M059J (cell line): ENCODE data around the gene ST8SIA2. TPM values are rescaled to one million over a fixed set of nuclear protein-coding genes. Genes with fewer than 3 reads are reported as not detected.
A peak's percentile ranks its signal among the peaks of the same experiment; 100 is the strongest.

Experiments used
- DNase-seq: peaks from one replicate; pipeline ENCODE4 v3.0.0-alpha.2; 2012; ENCODE audit warnings: low read depth
- total RNA-seq: library from RNA; depleted of rRNA; stranded (reverse); fragments of >200 nt; shearing (Covaris generic); gene quantifications from 2 replicates; pipeline ENCODE4 v1.2.3, GENCODE V29; 2014; rRNA removed

The ST8SIA2 gene, protein sequence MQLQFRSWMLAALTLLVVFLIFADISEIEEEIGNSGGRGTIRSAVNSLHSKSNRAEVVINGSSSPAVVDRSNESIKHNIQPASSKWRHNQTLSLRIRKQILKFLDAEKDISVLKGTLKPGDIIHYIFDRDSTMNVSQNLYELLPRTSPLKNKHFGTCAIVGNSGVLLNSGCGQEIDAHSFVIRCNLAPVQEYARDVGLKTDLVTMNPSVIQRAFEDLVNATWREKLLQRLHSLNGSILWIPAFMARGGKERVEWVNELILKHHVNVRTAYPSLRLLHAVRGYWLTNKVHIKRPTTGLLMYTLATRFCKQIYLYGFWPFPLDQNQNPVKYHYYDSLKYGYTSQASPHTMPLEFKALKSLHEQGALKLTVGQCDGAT
- 0.57 and 1.5 TPM in 2 replicates for total RNA-seq

DNA sequence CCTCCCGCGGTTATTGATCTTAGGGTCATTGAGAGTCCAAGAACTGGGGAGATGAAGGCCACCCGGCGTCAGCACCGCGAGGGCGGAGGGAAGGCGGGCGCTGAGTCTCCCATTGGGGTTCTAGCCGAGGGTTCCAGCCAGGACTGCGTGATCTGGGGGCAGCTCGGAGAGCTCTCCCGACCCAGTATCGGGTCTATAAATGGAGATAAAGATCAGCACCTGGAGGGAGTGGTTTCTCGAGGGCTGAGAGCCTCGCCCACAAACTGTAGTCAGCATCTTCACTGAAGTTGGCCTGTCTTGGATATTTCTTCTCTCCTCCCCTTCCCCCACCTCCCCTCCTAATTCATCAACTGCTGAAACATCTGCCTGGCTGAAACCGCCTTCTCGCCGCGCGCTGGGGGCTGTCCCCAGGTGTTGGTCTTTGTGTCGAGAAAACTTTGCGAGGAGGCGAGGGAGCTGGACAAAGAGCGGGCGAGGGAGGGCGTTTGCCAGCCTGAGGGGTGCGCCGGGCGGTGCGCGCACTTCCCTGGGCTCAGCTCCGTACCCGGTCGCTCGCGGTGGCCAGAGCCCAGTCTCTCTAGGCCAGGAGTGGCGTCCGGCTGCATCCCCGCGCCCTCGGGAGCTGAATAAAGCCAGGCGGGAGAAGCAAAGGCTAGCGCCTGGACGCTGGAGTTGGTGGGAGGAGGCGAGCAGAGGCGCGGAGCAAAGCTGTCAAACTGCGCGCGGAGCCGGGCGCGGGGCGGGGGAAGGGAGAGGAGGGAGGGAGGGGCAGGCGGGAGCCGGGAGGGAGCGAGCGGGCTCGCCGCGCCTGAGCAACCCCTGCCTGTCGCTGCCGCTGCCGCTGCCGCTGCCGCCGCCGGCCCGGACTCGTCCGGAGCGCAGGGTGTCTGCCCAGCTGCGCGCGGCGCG lies at the start of gene ST8SIA2:
Gene ST8SIA2, plus strand, starts transcription at position 811 of the 909 bp plus-strand sequence. CDS start 184 bp downstream, outside the sequence.
- peak; percentile 42 for DNase-seq

DNA sequence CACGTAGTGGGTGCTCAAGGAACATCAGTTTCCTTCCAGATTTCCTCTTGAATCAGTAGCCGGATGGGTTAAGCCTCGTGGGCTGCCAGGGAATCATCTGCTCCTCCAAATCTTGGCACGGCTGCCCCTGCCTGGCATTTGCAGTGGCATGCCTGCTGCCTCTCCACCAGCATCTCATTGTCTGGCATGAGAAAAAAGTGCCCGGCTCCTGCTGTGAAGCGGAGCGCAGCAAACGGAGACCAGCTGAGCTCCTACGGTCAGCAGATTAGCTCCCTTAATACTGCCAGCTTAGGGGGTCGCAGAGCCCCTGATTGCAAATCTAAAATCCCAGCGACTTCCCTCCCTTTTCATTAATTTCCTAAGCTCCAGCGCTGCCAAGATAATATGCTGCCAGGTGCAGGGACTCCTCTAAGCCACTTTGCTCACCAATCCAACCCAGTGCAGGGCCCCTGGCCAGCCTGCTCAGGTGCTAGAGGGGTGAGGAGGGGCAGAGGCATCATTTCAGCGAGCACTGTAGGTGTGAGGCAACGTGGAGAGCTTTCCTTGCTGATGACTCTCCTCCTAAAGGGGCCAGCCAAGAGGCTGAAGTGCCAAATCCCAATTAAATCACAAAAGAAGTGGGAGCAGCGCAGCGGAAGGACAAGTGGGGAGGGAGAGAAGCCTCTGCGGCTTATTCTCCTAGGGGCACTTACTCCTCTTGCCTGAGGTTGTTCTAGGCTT lies 49.6 kb upstream of the ST8SIA2 start:
- no peak for DNase-seq

DNA sequence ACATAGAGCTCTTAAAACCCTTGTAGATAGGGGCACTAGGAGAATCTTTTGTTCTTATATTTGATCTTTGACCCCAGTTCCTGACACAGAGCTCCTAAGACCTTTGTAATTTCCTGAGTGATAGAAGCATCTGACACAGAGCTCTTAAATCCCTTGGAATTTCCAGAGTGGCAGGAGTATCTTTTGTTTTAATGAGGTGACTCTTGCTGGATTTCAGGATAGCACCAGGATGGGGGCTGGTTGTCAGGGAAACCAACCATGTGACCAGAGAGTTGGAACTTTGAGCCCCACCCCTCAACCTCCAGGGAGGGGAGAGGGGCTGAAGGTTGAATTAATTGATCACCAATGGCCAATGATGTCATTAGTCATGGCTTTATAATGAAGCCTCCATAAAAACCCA lies 47.6 kb upstream of the ST8SIA2 start:
- no peak for DNase-seq

DNA sequence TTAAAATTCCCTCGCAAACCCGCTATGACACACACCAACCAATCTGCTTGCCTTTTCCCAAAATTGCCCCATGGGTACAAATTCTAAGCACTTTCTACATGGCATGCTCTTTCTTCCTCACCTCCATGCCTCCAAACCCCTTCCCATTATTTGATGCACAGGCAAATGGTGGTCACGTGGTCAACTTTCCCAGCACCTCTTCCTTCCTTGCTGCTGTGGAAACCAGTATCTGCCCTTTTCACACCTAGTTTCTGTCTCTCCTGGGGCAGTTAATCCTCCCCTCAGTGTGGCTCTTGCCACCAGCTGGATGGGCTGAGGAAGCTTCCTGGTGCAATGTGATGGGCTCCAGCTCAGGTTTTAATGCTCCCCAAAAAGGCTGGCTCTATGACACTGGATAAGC lies 38.4 kb upstream of the ST8SIA2 start:
- no peak for DNase-seq

DNA sequence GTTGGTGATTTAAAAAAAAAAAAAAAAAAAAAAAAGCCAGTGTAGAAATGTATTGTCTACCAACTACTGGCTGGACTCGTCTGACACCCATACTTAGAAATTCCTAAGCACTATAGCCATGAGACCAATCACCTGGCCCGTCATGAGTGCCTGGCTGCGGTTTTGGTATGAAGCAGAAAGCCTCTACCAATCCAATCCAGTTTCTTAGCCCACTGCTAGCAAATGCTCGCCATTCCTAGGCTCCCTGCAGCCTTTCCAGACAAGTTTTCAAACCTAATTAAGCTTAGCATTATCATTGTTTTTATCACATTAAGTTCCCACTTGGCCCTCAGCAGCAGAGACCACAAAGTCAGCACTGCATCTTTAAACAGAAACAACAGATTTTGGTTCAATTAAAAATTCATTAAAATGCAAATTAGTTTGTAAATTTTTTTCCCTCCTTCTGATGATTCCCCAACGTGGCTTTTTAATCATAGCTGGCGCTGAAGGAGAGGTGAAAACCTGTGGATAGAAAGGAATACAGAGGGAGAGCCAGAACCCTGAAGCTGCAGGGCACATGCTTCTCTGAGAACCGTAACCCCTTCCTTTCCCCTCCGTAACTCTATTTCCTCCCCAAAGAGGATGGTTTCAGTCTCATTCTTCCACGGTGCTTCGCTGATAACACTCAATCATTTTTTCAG lies 32.2 kb upstream of the ST8SIA2 start:
- no peak for DNase-seq

DNA sequence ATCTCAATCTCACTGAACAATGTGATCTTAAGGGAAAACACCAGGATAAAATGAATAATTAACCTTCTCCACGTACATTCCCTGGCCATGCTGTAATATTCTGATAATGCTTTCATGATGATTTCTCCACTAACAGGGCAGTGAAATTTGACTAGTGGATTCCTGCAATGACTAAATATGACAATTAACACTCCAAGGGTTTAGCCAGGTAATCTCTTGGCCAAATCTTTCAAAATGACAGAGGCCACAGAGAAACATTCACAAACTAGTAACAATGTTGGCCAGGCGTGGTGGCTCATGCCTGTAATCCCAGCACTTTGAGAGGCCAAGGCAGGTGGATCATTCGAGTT lies 31.7 kb upstream of the ST8SIA2 start:
- DNase-seq, result no peak

DNA sequence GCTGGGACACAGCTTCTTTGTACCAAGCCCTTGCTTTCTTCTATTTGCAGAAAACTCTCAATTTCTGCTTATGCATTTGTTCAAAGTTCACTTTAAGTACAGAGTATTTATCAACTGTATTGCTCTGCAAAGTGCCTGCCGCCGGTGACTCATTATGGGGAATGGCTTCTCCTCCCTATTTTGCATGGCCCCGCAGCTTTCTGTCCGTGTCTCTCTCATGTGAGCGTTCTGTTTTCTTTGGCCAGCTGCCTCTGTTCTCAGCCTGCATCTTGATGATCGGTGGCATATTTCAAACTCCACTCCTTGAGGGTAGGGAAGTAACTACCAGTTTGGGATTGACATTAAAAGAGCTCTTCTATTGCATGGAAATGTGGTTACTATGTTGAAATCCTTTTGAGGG lies 28.6 kb upstream of the ST8SIA2 start:
- DNase-seq, result peak; percentile 73

DNA sequence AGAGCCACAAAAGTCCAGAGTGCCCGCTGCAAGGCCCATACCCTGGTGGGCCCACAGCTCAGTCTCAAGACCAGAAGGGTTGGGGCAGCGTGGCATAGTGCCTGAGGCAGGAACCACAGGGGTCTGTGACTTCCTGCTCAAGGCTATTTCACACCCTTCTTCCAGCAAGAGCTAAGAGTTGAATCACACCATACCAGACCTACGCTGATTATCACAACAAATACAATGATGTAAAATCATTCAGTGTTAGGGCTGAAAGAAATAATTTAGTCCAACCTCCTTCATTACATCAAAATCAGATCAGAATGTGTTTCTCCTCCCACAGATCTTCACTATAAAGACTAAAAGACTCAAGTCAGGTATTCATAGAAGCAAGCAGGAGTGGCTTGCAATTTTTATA lies 27.8 kb upstream of the ST8SIA2 start:
- DNase-seq, result no peak

DNA sequence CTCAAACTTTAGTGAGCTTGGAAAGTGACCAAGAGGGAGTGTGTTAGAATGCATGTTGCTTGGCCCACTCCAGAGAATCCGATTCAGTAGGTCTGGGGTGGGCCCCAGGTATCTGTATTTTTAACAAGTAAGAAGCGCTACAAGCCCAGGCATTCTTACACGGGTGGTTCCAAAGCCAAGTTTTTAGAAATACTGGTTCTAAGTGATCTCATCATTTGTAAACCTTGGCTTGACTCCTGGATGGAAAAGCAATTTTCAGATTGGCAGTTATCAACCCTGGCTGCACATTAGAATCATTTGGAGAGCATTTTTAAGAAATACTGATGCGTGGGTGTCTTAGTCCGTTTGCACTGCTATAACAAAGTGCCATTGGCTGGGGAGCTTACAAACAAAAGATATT lies 27.3 kb upstream of the ST8SIA2 start:
- DNase-seq, result no peak

DNA sequence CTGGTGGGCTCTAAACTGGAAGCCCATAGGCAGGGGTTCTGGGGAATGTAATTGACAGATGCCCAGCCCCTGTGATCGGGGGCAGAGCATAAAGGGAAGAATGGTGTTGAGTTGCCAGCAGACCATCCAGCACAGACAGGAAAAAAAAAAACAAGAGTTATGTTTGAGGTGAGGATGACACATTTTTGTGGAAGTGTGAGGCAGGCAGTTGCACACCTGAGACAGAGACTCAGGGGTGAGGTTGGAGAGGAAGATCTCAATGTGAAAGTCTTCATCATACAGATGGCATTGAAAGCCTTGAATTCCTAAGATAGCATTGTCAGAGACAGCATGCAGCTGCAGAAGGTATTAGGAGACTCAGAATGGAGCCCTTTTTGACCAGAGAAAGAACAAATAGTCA lies 18.6 kb upstream of the ST8SIA2 start:
- DNase-seq, result no peak

DNA sequence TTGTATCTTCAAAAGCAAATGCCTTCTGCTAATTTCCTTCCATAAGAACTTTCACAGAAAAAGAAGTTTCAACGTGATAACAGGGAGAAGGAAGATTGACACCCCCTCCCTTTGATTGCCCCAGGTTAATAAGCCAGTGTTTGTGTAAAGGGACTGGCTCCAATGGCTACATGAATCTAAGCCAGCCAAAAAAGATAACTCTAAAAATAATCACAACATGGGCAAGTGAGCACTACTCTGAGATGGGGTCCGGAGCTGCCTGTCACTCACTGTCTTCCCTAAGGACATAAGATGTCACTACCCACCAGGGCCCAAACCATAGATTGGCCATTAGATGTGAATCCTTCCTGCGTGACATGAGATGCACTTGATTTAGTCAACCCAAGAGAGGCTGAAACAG lies 17.6 kb upstream of the ST8SIA2 start:
- no peak for DNase-seq

DNA sequence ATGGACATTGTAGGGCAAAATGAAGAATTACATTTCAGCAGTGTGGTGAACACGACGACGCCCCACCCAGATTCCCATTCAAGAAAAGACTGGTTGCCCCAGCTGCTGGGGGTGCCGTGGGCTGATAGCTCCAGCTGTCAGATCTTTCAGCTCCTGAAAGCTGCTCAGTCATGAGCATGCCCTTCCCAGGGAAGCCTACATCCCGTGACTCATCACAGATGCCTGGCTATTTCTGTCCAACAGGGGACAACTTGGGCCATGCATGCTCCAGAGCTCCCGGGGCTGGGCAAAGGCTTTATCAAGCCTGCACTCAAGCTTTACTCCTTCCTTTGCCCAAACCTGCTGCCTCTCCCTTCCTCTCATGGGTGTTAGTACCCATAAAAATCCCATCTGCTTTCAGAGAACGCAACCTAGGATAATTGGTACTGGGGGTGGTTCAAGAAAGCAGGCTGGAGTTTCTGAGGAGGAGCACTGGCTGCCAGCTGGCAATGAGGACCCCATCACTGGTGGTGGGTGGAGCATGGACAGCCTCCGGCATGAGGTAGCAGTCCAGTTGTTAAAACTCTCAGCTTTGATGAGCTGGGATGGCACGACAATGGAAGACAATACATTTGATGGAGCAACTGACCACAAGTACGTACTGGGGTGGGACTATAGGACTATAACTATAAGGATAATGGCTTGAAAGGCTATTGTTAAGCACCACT lies 16.4 kb upstream of the ST8SIA2 start:
- peak; percentile 53 for DNase-seq

DNA sequence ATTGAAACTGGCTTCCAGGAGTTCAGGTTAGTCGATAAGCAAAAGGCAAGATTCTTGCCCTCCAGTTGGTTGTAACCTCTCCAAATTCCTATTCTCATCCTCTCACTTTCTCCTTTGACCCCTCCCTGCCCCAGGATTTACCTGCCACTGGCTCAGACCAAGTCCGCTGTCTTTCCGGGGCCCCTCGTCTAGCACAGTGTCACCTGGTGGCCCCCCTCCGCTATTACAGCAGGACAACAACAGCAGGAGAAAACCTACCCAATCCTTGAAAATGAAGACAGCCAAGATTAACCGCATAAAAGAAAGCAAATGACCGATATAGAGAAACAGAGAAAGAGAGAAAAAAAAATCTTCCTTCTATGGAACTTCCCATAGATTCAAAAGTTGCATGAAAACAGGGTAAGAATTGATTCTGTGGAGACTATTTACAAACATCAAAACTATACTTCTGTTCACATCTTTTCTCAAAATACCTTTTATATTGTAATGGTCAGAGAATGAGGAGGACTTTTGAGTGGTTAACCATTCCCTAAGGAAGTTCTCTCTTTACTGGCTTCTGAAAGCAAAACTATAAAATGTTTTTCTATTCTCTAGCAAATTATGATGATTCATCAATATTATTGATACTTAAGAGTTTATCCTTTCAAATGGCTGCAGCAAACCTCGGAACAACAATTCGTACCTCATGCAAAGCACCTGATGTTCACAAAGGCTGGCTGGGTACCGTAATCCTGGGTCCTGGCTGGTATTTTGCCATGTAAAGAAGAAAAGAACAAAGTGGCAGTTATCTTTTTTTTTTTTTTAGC lies 10.0 kb upstream of the ST8SIA2 start:
- no peak for DNase-seq

DNA sequence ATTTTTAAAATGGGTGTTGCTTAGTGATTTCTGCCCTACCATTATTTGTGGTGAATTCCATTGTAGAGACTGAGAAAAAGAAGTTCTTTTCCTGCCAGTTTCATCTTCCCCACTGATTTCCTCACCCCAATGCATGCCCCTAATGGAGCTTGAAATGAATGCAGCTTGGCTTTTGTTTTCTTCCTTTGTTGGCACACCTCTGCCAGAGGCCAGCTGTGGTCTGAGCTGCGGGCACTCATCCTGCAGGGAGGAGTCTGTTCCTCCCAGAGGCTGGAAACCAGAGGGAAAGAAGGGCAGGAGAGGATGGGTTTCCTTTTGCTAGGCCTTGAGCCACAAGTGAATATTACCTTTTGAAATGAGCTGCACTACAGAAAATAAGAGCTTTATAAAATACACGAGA lies 9.3 kb upstream of the ST8SIA2 start:
- DNase-seq, result peak; percentile 64

DNA sequence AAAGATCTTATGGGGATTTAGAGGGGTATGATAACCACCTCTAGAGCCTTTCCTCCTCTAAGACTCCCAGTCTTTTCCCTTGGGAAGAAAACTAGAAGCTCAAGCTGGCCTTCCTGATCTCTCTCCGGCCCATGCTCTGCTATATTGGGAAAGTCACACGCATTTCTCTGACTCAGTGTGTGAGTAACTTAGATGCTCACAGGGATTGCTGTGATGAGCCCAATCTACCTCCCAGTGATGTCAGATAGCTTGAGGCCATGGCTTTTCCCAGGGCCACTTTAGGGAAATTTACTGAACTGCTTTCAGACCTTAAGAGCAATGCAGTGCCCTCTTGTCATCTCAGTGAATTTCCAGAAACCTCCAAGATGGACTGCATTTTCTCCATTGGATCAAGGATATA lies 8.6 kb upstream of the ST8SIA2 start:
- DNase-seq, result peak; percentile 86

DNA sequence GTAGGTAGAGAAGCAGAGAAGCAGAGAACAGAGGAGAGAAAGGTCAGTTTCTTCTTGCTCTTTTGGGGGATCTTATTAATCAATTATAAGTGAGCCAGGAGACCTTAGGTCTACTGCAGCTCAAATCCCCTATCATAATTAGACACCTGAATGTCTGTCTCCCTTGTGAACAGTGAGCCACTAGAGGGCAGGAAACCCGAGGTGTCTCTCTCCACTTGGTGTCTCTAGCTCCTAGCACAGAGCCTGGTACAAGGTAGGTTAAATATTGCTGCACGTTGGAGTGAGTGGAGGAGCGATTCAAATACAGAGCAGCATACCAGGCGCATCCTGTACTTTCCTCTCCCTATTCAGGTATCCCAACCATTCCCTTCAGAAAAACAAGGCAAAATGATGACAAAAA lies 2.0 kb upstream of the ST8SIA2 start:
- DNase-seq, result peak; percentile 55

DNA sequence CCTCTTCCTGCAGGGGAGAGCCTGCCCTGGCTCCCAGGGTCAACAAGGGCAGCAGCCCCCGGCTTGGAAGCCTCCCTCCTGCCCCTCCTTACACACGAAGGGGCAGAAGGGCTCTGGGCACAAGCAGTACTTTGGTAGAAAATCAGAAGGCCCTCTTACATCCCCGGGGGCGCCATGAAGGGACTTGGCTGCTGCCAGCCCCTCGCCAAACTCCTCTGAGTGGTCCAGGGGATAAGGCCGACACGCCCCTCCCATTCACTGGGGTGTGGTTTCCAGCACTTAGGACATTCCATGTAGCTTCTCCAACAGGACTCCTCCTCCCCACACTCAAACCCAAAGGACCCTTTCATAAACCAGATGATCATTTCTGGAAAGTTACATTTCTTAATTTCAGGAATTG lies 1.2 kb upstream of the ST8SIA2 start:
- no peak for DNase-seq

DNA sequence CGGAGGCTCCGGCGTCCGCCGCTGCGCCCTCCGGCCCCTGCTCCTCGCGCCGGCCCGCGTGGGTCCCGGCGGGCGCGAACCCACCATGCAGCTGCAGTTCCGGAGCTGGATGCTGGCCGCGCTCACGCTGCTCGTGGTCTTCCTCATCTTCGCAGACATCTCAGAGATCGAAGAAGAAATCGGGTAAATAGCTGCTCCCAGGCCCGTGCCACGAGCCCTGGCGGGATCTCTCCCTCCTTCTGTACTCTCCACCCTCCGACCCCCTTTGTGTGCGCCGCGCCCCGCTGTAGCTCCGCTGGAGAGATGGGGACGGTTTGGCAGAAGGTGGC lies 263 bp downstream of the ST8SIA2 start:
- DNase-seq, result no peak

DNA sequence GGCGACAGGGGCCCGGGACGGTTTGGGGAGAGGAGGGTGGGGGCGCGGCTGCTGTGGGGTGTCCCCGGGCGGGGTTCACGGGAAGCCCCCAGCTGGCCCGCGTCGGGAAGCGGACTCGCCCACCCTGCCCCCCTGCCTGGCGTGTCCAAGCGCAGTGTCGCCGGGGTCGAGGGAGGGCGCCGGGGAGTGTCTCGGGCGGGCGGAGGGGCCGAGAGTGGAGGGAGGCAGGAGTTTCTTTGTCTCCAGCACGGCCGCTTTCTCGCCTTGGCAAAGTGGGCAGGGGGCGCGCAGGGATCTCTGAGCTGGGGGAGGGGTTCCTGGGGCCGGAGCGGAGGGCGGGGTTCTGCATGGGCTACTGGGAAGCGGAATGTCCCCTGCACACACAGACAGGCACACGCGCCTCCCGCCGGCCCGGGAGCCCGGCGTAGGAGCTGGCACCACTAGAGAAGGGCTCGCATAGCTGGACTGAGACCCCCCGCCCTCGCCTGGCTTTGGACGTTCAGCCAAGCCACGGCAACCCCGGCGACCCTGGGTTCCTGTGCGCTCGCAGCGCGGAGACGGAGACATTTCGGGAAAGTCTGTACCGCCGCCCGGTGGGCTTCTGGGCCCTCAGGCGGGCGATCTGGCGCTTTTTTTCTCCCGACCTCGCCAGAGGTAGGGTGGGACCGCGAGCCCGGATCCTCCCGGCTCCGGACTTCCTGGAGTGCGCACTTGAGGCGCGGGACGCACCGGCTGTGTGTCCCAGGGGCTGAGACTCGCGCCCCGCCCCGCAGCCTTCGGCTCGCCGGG lies 822 bp downstream of the ST8SIA2 start:
- DNase-seq, result peak; percentile 6
